GM21390 (cell line): ENCODE results near the gene NPIPB6.
"Not testable (repeated sequence)": the region's sequence is repeated elsewhere in the genome, so short reads cannot be mapped to it uniquely, and the experiment has no call there.

Source experiments
- ATAC-seq: cut with Tn5 transposase; IDR thresholded peaks from one replicate; pipeline ENCODE4 v1.9.1; 2021; ENCODE audit not compliant: unreplicated experiment

The NPIPB6 gene

GRCh38 chr16:28363408-28363807 is at the start of gene NPIPB6:
NPIPB6 (minus strand) TSS chr16:28363508; CDS start chr16:28362822, 686 bp downstream.
- ATAC-seq, result not testable (repeated sequence)

- ATAC-seq, result peak; percentile 98
Observed at GRCh38 chr16:28403220-28404072, 40.1 kb upstream of the NPIPB6 start, which contains the start of gene EIF3CL. EIF3CL (minus strand) TSS chr16:28403841; CDS start chr16:28403618, 223 bp downstream.

GRCh38 chr16:28392054-28392453 is 28.7 kb upstream of the NPIPB6 start:
- ATAC-seq, result not testable (repeated sequence)

DNA sequence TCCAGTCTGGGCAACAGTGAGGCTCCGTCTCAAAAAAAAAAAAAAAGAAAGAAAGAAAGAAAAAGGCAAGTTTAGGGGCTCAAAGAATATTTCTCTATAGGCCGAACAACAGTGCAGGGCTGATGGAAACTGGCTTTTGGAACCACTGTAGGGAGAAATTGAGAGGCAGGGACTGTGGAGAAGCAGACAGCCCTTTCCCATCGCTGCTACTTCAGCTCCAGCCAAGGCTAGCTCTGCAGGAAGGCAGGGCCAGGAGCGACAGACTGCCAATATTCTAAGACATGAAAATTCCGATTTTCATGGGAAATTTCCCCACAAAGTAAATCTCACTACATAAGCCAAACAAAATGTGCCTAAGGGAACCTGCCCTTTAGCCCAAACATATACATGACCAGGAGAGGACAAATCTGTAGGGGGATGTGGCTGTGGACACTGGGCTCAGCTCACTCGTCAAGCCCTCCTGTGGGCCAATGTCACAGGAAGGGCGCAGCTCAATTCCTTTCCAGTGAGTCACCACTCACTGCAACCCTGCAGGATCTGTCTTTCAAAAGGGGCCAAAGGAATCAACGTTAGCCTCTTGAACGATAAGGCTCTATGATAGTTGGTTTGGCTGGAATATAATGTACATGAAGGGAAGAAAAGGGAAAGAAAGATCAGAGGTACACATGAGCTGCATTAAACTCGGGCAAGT is 19.0 kb upstream of the NPIPB6 start:
- not testable (repeated sequence) for ATAC-seq

DNA sequence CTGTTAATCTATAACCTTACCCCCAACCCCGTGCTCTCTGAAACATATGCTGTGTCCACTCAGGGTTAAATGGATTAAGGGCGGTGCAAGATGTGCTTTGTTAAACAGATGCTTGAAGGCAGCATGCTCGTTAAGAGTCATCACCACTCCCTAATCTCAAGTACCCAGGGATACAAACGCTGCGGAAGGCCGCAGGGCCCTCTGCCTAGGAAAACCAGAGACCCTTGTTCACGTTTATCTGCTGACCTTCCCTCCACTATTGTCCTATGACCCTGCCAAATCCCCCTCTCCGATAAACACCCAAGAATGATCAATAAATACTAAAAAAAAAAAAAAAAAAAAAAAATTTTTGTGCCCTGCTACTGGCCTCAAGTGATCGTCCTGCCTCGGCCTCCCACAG is 14.5 kb upstream of the NPIPB6 start:
- ATAC-seq, result not testable (repeated sequence)

DNA sequence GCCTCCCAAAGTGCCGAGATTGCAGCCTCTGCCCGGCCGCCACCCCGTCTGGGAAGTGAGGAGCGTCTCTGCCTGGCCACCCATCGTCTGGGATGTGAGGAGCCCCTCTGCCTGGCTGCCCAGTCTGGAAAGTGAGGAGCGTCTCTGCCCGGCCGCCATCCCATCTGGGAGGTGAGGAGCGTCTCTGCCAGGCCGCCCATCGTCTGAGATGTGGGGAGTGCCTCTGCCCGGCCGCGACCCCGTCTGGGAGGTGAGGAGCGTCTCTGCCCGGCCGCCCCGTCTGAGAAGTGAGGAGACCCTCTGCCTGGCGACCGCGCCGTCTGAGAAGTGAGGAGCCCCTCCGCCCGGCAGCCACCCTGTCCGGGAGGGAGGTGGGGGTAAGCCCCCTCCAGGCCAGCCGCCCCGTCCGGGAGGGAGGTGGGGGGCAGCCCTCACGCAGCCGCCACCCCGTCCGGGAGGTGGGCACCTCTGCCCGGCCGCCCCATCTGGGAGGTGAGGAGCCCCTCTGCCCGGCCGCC is 13.9 kb upstream of the NPIPB6 start:
- ATAC-seq, result not testable (repeated sequence)

DNA sequence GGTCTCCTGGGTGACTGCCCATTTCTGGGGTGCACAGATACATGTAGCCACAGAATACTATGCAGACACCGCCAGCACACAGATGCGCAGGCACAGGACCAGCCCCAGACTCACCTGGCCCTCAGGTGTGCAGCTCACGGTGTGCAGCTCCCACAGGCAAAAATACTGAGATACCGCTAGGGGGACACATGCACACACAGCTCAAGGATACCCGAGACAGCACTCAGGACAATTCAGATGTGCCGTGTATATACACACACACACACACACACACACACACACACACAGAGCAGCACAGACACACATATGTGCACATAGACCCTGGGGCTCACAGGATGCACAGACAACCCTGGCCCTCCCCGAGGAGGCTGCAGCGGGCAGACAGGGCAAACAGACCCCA is 11.8 kb upstream of the NPIPB6 start:
- ATAC-seq, result not testable (repeated sequence)

DNA sequence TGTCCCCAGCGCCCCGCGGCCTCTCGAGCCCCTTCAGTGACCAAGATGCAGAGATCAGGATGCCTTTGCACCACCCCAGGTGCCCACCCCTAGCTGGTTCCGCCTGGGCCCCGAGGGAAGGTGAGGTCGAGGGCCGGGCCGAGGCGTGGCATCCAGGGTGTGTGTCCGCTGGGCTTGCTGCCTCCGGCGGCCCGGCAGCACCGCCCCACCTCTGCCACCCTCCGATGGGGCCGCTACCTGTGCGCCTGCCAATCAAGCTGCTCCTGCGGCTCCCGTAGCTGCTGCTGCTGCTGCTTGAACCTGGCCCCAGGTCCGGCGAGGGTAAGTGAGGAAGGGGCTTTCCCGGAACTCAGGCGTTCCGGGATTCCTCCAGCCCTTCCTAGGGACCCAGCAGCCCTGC is 11.0 kb upstream of the NPIPB6 start:
- not testable (repeated sequence) for ATAC-seq

GRCh38 chr16:28367926-28368325 is 4.6 kb upstream of the NPIPB6 start:
- ATAC-seq, result not testable (repeated sequence)

GRCh38 chr16:28364268-28365173 is 1.2 kb upstream of the NPIPB6 start:
- peak; percentile 87 for ATAC-seq

- not testable (repeated sequence) for ATAC-seq
Observed at GRCh38 chr16:28362600-28362999, 708 bp downstream of the NPIPB6 start.

- ATAC-seq, result not testable (repeated sequence)
Observed at GRCh38 chr16:28338230-28338629, 25.1 kb downstream of the NPIPB6 start.

GRCh38 chr16:28336940-28337710 is 26.2 kb downstream of the NPIPB6 start:
- not testable (repeated sequence) for ATAC-seq

- ATAC-seq, result not testable (repeated sequence)
Observed at GRCh38 chr16:28335678-28336077, 27.6 kb downstream of the NPIPB6 start.

DNA sequence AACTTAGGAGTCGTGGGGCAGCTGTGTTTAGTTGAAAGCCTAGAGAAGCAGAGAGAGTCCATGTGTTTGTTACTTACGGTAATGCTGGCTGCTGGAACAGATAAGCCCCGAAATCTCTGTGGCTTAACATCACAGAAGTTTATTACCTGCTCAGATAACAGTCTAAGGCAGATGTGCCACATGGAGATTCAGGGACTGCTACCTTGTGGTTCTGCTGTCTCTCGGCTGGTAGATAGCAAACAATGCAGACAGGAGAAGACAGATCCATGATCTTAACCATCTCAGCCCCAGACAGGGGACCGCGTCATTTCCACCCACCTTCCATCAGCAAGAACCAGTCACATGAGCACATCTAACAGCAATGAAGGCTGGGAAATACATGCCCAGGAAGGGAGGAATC is 30.7 kb downstream of the NPIPB6 start:
- ATAC-seq, result not testable (repeated sequence)

GRCh38 chr16:28330981-28331380 is 32.3 kb downstream of the NPIPB6 start:
- ATAC-seq, result not testable (repeated sequence)

DNA sequence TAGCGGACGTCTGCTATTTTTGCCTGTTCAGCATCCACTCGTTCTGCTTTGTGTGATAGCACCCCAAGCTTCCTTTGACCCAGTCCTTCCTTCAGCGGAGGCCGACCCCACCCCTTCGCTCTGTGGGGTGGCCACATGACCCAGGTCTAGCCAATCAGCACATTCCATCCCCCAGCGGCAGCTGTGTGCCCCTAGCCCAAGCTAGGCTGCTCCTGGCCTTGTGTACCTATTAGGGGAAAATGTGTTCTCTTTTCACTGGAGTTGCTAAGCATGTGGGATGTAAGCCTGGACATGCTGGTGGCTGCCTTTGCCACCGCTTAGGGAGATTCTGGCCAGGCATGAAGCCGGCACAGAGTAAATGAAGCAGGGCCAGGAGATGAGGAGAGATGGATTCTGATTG is 33.1 kb downstream of the NPIPB6 start:
- ATAC-seq, result not testable (repeated sequence)

DNA sequence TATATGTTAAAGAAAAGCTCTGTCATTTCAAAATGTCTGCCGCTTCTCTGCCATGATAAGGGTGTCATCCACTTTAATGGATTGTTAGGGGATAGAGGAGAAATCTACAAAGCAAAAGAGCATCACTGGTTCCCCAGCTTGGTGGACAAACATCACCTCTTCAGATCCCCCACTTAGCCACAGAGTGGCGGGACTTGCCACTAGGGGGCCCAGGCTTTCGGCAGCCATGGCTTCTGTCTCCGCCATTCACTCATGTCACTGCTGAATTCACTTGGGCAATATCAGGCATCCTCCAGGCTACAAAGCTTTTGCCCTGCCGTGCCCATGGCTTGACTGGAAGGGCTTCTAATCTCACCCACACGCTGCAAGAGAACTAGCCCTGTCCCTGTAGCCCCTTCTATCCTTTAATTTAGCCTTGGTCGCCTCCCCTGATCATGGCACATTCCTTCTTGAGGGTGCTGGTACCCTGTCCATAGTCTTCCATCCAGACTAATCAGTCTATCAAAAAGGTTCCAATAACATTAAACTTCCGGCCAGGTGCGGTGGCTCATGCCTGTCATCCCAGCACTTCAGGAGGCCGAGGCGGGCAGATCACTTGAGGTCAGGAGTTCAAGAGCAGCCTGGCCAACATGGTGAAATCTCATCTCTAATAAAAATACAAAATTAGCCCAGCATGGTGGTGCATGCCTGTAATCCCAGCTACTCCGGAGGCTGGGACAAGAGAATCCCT is 36.3 kb downstream of the NPIPB6 start:
- ATAC-seq, result no peak

- no peak for ATAC-seq
Observed at GRCh38 chr16:28324887-28325279, 38.4 kb downstream of the NPIPB6 start.
